Measurements from ENCODE around the gene DPM2. TPM values are rescaled to one million over a fixed set of nuclear protein-coding genes. Genes with fewer than 3 reads are reported as not detected.

Gene DPM2
- polyA plus RNA-seq, 2 of the 4 experiments (the other 2 are of a cell fraction), result 41.9 to 45.9 TPM

DNA sequence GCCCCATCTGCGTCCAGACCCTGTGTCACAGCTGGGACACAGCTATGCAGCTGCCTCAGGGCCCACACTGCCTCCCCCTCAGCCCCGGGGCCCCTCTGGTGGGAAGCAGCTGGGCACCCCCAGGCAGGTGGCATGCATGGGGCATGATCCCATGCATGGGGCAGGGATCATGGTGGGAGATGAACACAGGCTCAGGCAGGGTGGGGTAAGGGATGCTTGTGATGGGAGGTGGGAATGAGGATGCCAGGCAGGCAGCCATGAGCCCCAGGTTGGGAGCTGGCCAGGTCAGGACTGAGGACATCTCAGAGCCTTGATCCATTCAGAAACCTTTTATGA, 23.5 kb upstream of the DPM2 start:
- ChIA-PET CTCF (interaction anchor here (0.5 to 35.7 kb wide), 7 partner anchors 17 to 157 kb away, joined by 3 to 827 read pairs (median 5); partner anchors contain the start of gene DPM2), POLR2A (interaction anchor here (1.1 kb wide), 1 partner anchor 9 kb away, joined by 5 read pairs; no protein-coding TSS in a partner anchor)
- TF ChIP-seq MYC (IDR thresholded peaks at IDR 0.05; ENCODE audit: borderline replicate concordance, low read length), result no peak
- no peak for TF ChIP-seq SREBF2 (IDR thresholded peaks at IDR 0.05)
- TF ChIP-seq, protein P1, sequence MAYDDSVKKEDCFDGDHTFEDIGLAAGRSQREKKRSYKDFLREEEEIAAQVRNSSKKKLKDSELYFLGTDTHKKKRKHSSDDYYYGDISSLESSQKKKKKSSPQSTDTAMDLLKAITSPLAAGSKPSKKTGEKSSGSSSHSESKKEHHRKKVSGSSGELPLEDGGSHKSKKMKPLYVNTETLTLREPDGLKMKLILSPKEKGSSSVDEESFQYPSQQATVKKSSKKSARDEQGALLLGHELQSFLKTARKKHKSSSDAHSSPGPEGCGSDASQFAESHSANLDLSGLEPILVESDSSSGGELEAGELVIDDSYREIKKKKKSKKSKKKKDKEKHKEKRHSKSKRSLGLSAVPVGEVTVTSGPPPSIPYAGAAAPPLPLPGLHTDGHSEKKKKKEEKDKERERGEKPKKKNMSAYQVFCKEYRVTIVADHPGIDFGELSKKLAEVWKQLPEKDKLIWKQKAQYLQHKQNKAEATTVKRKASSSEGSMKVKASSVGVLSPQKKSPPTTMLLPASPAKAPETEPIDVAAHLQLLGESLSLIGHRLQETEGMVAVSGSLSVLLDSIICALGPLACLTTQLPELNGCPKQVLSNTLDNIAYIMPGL (CRISPR knock-in tag; IDR thresholded peaks at IDR 0.05; ENCODE audit: borderline replicate concordance), result no peak
- no peak for TF ChIP-seq REST (IDR thresholded peaks at IDR 0.05)
- no peak for TF ChIP-seq RARB (CRISPR knock-in tag; IDR thresholded peaks at IDR 0.05)
- TF ChIP-seq NFE2L2 (conservative IDR thresholded peaks at IDR 0.05; ENCODE audit: low read length), result no peak
- TF ChIP-seq CHD4 (IDR thresholded peaks at IDR 0.05; ENCODE audit: borderline replicate concordance), result no peak
- TF ChIP-seq RNF2 (IDR thresholded peaks at IDR 0.05; ENCODE audit: borderline replicate concordance, low read depth), result no peak
- DNase-seq (ENCODE audit: low read depth in 1 of 2, low spot score in 1 of 2), result no peak
- Histone ChIP-seq H3K4me2 (peak overlapping the region; percentile 27; the same call in 2 of the 3 replicates), H3K27ac (peak overlapping the region; percentile 56 to 98; a peak in 5 of 6 replicates), H3K4me1 (peaks cover 59% of the 10 kb centered on the region), H3K4me3 (no peak overlapping the region), H3K9me3 (no peaks in the 10 kb centered on the region)
- no peak for FAIRE-seq
- WGBS (ENCODE audit: missing lambda C conversion rate), result no CpG with 5 or more reads among the region's 2 CpGs
- ATAC-seq, result no peak

DNA sequence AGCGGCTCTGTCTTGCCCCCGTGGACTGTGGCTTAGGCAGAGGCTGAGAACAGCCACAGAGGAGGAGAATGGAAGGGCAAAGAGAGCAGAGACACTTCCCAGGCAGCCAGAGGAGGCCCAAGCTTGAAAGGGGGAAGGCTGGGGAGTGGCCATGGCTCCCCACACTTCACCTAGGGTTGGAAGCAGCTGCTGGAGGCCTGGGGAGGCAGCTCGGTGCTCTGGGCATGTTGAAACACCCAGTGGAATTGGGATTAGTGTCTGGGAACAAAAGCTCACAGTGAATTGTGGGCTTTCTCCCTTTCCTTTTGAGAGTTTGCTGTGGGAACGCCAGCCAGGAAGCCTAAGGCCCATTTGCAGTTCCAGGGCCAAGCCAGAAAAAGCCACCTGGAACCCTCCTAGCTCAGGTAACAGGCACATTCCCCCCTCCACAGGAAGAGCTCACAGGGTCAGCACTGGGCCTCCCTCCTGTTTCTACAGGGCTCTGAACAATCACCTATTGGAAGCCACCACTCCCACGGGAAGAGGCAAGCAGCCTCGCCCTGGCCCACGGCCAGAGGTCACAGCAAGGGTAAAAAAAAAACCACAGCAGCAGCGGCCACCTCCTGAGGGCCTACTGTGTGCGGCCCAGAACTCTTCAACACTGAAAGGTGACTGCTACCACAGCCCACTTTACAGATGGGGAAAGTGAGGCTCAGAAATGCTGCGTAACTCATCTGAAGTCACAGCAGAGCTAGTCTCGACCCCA, 22.9 kb upstream of the DPM2 start:
- no peaks in the 10 kb centered on the region for H3K9me3 ChIP-seq
- DNase-seq (ENCODE audit: low read depth in 1 of 2, low spot score in 1 of 2) (no peak), ATAC-seq (no peak; a peak in 1 of 6 replicates), FAIRE-seq (no peak)
- peaks cover 59% of the 10 kb centered on the region for H3K4me1 ChIP-seq
- peak overlapping the region; percentile 27; the same call in 2 of the 3 replicates for H3K4me2 ChIP-seq
- CTCF ChIA-PET, result interaction anchor here (0.5 to 35.7 kb wide), 7 partner anchors 16 to 164 kb away, joined by 3 to 827 read pairs (median 4); partner anchors contain the start of gene DPM2
- POLR2A ChIA-PET, result interaction anchor here (1.1 kb wide), 1 partner anchor 9 kb away, joined by 5 read pairs; no protein-coding TSS in a partner anchor
- no peak overlapping the region for H3K4me3 ChIP-seq
- 51% methylated on average over 10 of the region's 11 CpGs for WGBS (ENCODE audit: missing lambda C conversion rate)
- peak overlapping the region; percentile 56 to 98 for H3K27ac ChIP-seq
- TF ChIP-seq POLR2A (IDR thresholded peaks at IDR 0.05; ENCODE audit: low read length), result no peak
- no peak for TF ChIP-seq CEBPB (IDR thresholded peaks at IDR 0.05)
- TF ChIP-seq ZSCAN20 (CRISPR knock-in tag; IDR thresholded peaks at IDR 0.05), result no peak
- TF ChIP-seq EHF (CRISPR knock-in tag; IDR thresholded peaks at IDR 0.05), result no peak
- TF ChIP-seq MAFK (IDR thresholded peaks at IDR 0.05; ENCODE audit: partially characterized antibody), result no peak
- no peak for TF ChIP-seq CHD2 (IDR thresholded peaks at IDR 0.05; ENCODE audit: low read length, partially characterized antibody)
- no peak for TF ChIP-seq RNF2 (IDR thresholded peaks at IDR 0.05; ENCODE audit: borderline replicate concordance, low read depth)
- TF ChIP-seq ZC3H11A (IDR thresholded peaks at IDR 0.05), result no peak
- TF ChIP-seq, protein P2, sequence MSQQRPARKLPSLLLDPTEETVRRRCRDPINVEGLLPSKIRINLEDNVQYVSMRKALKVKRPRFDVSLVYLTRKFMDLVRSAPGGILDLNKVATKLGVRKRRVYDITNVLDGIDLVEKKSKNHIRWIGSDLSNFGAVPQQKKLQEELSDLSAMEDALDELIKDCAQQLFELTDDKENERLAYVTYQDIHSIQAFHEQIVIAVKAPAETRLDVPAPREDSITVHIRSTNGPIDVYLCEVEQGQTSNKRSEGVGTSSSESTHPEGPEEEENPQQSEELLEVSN (IDR thresholded peaks at IDR 0.05; ENCODE audit: borderline replicate concordance, low read depth), result no peak
- no peak for TF ChIP-seq FOXS1 (CRISPR knock-in tag; IDR thresholded peaks at IDR 0.05)
- TF ChIP-seq MAZ (IDR thresholded peaks at IDR 0.05; ENCODE audit: borderline replicate concordance, low read depth, low read length), result no peak
- no peak for TF ChIP-seq FOSL2 (IDR thresholded peaks at IDR 0.05)
- TF ChIP-seq FOSL2 (CRISPR knock-in tag; IDR thresholded peaks at IDR 0.05), result no peak
- no peak for TF ChIP-seq CBX2 (IDR thresholded peaks at IDR 0.05; ENCODE audit: borderline replicate concordance, low read depth)
- TF ChIP-seq HDAC2 (IDR thresholded peaks at IDR 0.05), result no peak
- no peak for TF ChIP-seq EP300 (IDR thresholded peaks at IDR 0.05)
- no peak for TF ChIP-seq FOSB (CRISPR knock-in tag; IDR thresholded peaks at IDR 0.05)
- TF ChIP-seq CBX8 (IDR thresholded peaks at IDR 0.05), result no peak
- TF ChIP-seq, protein P3, sequence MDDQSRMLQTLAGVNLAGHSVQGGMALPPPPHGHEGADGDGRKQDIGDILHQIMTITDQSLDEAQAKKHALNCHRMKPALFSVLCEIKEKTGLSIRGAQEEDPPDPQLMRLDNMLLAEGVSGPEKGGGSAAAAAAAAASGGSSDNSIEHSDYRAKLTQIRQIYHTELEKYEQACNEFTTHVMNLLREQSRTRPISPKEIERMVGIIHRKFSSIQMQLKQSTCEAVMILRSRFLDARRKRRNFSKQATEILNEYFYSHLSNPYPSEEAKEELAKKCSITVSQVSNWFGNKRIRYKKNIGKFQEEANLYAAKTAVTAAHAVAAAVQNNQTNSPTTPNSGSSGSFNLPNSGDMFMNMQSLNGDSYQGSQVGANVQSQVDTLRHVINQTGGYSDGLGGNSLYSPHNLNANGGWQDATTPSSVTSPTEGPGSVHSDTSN (IDR thresholded peaks at IDR 0.05), result no peak
- no peak for TF ChIP-seq GATA3 (IDR thresholded peaks at IDR 0.05; ENCODE audit: borderline replicate concordance)

Measured in A549 (cell line).